Panc1 (cell line): ENCODE results near the gene POU4F3. TPM values are rescaled to one million over a fixed set of nuclear protein-coding genes. Genes with fewer than 3 reads are reported as not detected.

ENCODE experiments used
- ATAC-seq: fragments of 200-7000 bp; cut with Tn5 transposase; 2 replicates; pipeline ENCODE4 v1.9.1; 2020; ENCODE audit warnings: mild to moderate bottlenecking, moderate library complexity
- BruUV-seq: library from RNA; stranded (reverse); fragments of 400-500 nt; replicated peaks from 2 replicates; lab custom pipeline; 2021; lab: Mats Ljungman, UMichigan
- CTCF ChIA-PET: fragments of 300-600 bp; sonication (Branson Sonifier 250); formaldehyde crosslinking; loops from one replicate; lab custom pipeline; 2022; ENCODE audit warnings: antibody characterized with exemption; lab: Charles Lee
- POLR2A ChIA-PET: fragments of 300-600 bp; sonication (Branson Sonifier 250); formaldehyde crosslinking; loops from one replicate; lab custom pipeline; 2022; ENCODE audit warnings: antibody characterized with exemption; lab: Charles Lee
- DNase-seq: peaks from one replicate; pipeline ENCODE4 v3.0.0-alpha.2; 2010; ENCODE audit warnings: low read depth, low spot score
- H3K27ac ChIP-seq: 2 replicates; pipeline ENCODE4 v1.5.1; 2011; ENCODE audit warnings: mild to moderate bottlenecking, low read length, inconsistent platforms
- H3K27me3 ChIP-seq: fragments of 200-500 bp; sonication (Bioruptor generic); 2 replicates; pipeline ENCODE4 v1.6.0; 2014; ENCODE audit warnings: low read length, inconsistent platforms; ENCODE audit not compliant: control insufficient read depth, insufficient read depth
- H3K36me3 ChIP-seq: fragments of 200-500 bp; sonication (Bioruptor generic); 2 replicates; pipeline ENCODE4 v1.5.1; 2014; ENCODE audit warnings: inconsistent platforms, mild to moderate bottlenecking, low read length, moderate library complexity; ENCODE audit not compliant: control insufficient read depth, insufficient read depth
- H3K4me1 ChIP-seq: 2 replicates; pipeline ENCODE4 v1.5.1; 2011; ENCODE audit warnings: inconsistent platforms, mild to moderate bottlenecking, low read length, moderate library complexity; ENCODE audit not compliant: control insufficient read depth, insufficient read depth
- H3K4me3 ChIP-seq, 2 experiments: 2 replicates each; pipeline ENCODE4 v1.5.1; 2011 to 2012; ENCODE audit warnings: low read depth in 2 of 2, low read length in 2 of 2, mild to moderate bottlenecking in 2 of 2, inconsistent platforms in 1 of 2, moderate library complexity in 1 of 2
- H3K9me3 ChIP-seq: fragments of 200-500 bp; sonication (Bioruptor generic); 2 replicates; pipeline ENCODE4 v1.5.1; 2014; ENCODE audit warnings: low read depth, mild to moderate bottlenecking, inconsistent platforms, low read length, moderate library complexity; ENCODE audit not compliant: control insufficient read depth, insufficient read depth
- CTCF ChIP-seq: fragments of 450-650 bp; IDR thresholded peaks from 2 replicates; pipeline ENCODE4 v1.5.1; 2017; ENCODE audit warnings: mild to moderate bottlenecking
- POLR2AphosphoS5 ChIP-seq: IDR thresholded peaks from 2 replicates; pipeline ENCODE4 v1.6.1; 2012; ENCODE audit warnings: mild to moderate bottlenecking, low read depth, low read length, moderate library complexity
- SIN3A ChIP-seq: IDR thresholded peaks from 2 replicates; pipeline ENCODE4 v1.6.1; 2012; ENCODE audit warnings: low read depth, mild to moderate bottlenecking, low read length, moderate library complexity, borderline replicate concordance; ENCODE audit not compliant: insufficient read depth
- TCF7L2 ChIP-seq: IDR thresholded peaks from 2 replicates; pipeline ENCODE4 v1.6.1; 2011; ENCODE audit warnings: mild to moderate bottlenecking, low read depth, low read length, inconsistent platforms
- in situ Hi-C: cut with HindIII; loops from 2 replicates; pipeline ENCODE4 v1.10.0; 2016; ENCODE audit warnings: low sequenced_read_pairs, low pct_unique_long_range_greater_than_20kb
- intact Hi-C: fragments of 100-400 bp; cut with micrococcal nuclease; formaldehyde crosslinking; loops from one replicate; pipeline ENCODE4 v1.10.0; 2022; ENCODE audit not compliant: unreplicated experiment
- total RNA-seq: library from RNA; stranded (reverse); gene quantifications from one replicate; pipeline ENCODE4 v1.2.1, GENCODE V29; 2021; ENCODE audit not compliant: unreplicated experiment
- TF ChIP-seq, protein P1 (sequence below), 2 experiments: IDR thresholded peaks; 2 replicates each; pipeline ENCODE4 v1.6.1; 2011 to 2012; ENCODE audit warnings: low read depth in 2 of 2, control low read depth in 1 of 2, low read length in 1 of 2, mild to moderate bottlenecking in 1 of 2, moderate library complexity in 1 of 2; ENCODE audit not compliant: insufficient read depth in 1 of 2

POU4F3 gene
- total RNA-seq, 1 experiment from 2014 or later: 0.15 TPM

DNA sequence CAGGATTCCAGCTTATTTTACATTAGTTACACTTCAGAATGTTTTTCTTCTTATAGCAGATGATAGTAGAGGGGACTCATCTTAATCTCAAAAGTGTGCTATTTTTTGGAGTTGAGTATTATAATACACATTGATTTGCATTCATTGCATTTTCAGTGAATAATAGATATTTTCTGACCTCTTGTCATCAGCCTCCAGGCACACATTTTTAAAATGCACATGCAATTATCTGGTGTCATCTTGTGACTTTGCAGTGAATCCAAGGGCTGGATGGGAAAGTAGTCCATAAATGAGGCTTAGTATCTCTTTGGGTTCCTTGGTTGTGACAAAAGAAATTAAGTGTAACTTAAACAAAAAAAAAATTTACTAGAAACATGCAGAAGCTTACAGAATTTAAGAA, 28.1 kb upstream of the POU4F3 start:
- Histone ChIP-seq H3K36me3 (no peaks in the 10 kb centered on the region), H3K4me1 (no peaks in the 10 kb centered on the region), H3K9me3 (no peaks in the 10 kb centered on the region), H3K27me3 (no peaks in the 10 kb centered on the region; the same call in 1 of the 2 replicates), H3K27ac (no peak overlapping the region), H3K4me3 (no peak overlapping the region)
- intact Hi-C loops (no loop called here), in situ Hi-C loops (no loop called here)
- DNase-seq (no peak), ATAC-seq (no peak)
- POLR2A ChIA-PET: no interaction called here
- no TSS peak for BruUV-seq
- TF ChIP-seq TCF7L2: no peak
- TF ChIP-seq SIN3A: no peak
- TF ChIP-seq POLR2AphosphoS5: no peak
- no peak for TF ChIP-seq CTCF
- TF ChIP-seq, protein P1, sequence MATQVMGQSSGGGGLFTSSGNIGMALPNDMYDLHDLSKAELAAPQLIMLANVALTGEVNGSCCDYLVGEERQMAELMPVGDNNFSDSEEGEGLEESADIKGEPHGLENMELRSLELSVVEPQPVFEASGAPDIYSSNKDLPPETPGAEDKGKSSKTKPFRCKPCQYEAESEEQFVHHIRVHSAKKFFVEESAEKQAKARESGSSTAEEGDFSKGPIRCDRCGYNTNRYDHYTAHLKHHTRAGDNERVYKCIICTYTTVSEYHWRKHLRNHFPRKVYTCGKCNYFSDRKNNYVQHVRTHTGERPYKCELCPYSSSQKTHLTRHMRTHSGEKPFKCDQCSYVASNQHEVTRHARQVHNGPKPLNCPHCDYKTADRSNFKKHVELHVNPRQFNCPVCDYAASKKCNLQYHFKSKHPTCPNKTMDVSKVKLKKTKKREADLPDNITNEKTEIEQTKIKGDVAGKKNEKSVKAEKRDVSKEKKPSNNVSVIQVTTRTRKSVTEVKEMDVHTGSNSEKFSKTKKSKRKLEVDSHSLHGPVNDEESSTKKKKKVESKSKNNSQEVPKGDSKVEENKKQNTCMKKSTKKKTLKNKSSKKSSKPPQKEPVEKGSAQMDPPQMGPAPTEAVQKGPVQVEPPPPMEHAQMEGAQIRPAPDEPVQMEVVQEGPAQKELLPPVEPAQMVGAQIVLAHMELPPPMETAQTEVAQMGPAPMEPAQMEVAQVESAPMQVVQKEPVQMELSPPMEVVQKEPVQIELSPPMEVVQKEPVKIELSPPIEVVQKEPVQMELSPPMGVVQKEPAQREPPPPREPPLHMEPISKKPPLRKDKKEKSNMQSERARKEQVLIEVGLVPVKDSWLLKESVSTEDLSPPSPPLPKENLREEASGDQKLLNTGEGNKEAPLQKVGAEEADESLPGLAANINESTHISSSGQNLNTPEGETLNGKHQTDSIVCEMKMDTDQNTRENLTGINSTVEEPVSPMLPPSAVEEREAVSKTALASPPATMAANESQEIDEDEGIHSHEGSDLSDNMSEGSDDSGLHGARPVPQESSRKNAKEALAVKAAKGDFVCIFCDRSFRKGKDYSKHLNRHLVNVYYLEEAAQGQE (IDR thresholded peaks at IDR 0.05; ENCODE audit: insufficient read depth in 1 of 2, low read depth in 2 of 2, low read length in 1 of 2): no peak
- CTCF ChIA-PET: no interaction called here

DNA sequence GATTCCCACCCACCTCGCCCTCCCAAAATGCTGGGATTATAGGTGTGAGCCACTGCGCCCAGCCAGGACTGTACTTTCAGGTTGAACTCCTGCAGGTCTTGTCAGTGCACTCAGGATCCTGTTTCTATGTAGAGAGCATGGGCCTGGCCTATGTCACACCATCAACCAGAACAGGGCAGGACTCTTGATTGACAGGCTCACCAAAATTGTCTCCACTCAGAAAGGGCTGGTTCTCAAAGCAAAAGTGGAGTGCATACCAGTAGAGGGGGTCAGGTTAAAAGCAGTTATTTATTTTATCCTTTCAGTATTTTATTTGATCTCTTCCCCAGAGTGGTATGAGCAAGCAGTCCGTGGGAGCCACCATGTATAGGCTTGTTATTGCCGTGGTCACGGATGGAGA, 27.4 kb upstream of the POU4F3 start:
- no peak overlapping the region for H3K27ac ChIP-seq
- intact Hi-C loops (no loop called here), in situ Hi-C loops (no loop called here)
- H3K9me3 ChIP-seq: no peaks in the 10 kb centered on the region
- BruUV-seq: no TSS peak
- H3K4me3 ChIP-seq: no peak overlapping the region
- no peaks in the 10 kb centered on the region for H3K4me1 ChIP-seq
- H3K27me3 ChIP-seq: no peaks in the 10 kb centered on the region; the same call in 1 of the 2 replicates
- ChIA-PET POLR2A (no interaction called here), CTCF (no interaction called here)
- H3K36me3 ChIP-seq: no peaks in the 10 kb centered on the region
- no peak for ATAC-seq
- no peak for TF ChIP-seq TCF7L2
- TF ChIP-seq, protein P1 (IDR thresholded peaks at IDR 0.05; ENCODE audit: insufficient read depth in 1 of 2, low read depth in 2 of 2, low read length in 1 of 2): no peak
- TF ChIP-seq CTCF: no peak
- TF ChIP-seq POLR2AphosphoS5: no peak
- no peak for TF ChIP-seq SIN3A
- DNase-seq: no peak
